Gastrocnemius medialis (tissue), 4 donors: ENCODE data around the gene SEMA4A. TPM values are rescaled to one million over a fixed set of nuclear protein-coding genes. Genes with fewer than 3 reads are reported as not detected.
"Not testable (repeated sequence)": the region's sequence is repeated elsewhere in the genome, so short reads cannot be mapped to it uniquely, and the experiment has no call there.

Experiments
- ATAC-seq, 2 donors: fragments of 150-250 bp; one replicate each; pipeline ENCODE4 v1.9.1; 2016
- DNase-seq, 2 donors: peaks; one replicate each; pipeline ENCODE4 v3.0.0-alpha.2; 2019
- H3K27ac ChIP-seq, 4 donors: fragments of 200-600 bp; sonication (generic); 1 replicate in 1 of 4; 2 replicates in 3 of 4; pipeline ENCODE4 v1.5.1; 2016 to 2018; ENCODE audit warnings: mild to moderate bottlenecking in 2 of 4, moderate library complexity in 1 of 4
- H3K27me3 ChIP-seq, 3 donors: fragments of 200-600 bp; sonication (generic) in 2 of 3; 1 replicate in 1 of 3; 2 replicates in 2 of 3; pipeline versions ENCODE4 v1.5.1 to v1.6.0; 2016 to 2019; ENCODE audit warnings: mild to moderate bottlenecking in 1 of 3, moderate library complexity in 1 of 3
- H3K36me3 ChIP-seq, 2 donors: fragments of 200-600 bp; sonication (generic) in 1 of 2; one replicate each; pipeline ENCODE4 v1.5.1; 2017 to 2018
- H3K4me1 ChIP-seq, 2 donors: fragments of 200-600 bp; sonication (generic) in 1 of 2; one replicate each; pipeline ENCODE4 v1.5.1; 2016 to 2017; ENCODE audit warnings: mild to moderate bottlenecking in 2 of 2
- H3K4me3 ChIP-seq, 4 donors: fragments of 200-600 bp; sonication (generic) in 3 of 4; 1 replicate in 1 of 4; 2 replicates in 3 of 4; pipeline ENCODE4 v1.5.1; 2016 to 2019; ENCODE audit warnings: mild to moderate bottlenecking in 2 of 4
- H3K9me3 ChIP-seq, 3 donors: fragments of 200-600 bp; sonication (generic) in 2 of 3; 1 replicate in 1 of 3; 2 replicates in 2 of 3; pipeline ENCODE4 v1.5.1; 2016 to 2019
- CTCF ChIP-seq, 5 experiments: fragments of 450-650 bp in 3 of 5; fragments of 200-600 bp in 2 of 5; sonication (generic) in 2 of 5; IDR thresholded peaks in 4 of 5; conservative IDR thresholded peaks in 1 of 5; 1 replicate in 4 of 5; 2 replicates in 1 of 5; pipeline ENCODE4 v1.5.1; 2016 to 2019; ENCODE audit warnings: antibody characterized with exemption in 5 of 5, mild to moderate bottlenecking in 3 of 5, moderate library complexity in 3 of 5
- POLR2A ChIP-seq, 2 donors: fragments of 450-650 bp; IDR thresholded peaks; one replicate each; pipeline ENCODE4 v1.6.1; 2017; ENCODE audit warnings: antibody characterized with exemption in 2 of 2, mild to moderate bottlenecking in 2 of 2, moderate library complexity in 2 of 2
- in situ Hi-C, 4 donors: fragments of 200-750 bp; cut with MboI; loops; one replicate each; pipeline versions ENCODE4 v1.15.0 to v1.8.0; 2017; ENCODE audit warnings: low sequenced_read_pairs in 4 of 4
- intact Hi-C: fragments of 100-400 bp; cut with DNase I; formaldehyde crosslinking; loops from one replicate; pipeline ENCODE4 v1.15.1; 2023; ENCODE audit warnings: low total_unique reads
- total RNA-seq, 4 donors: library from RNA; depleted of rRNA; stranded (reverse); fragments of >200 nt; gene quantifications; one replicate each; pipeline versions ENCODE4 v1.1.0 to v1.2.3, GENCODE V29; 2016

The SEMA4A gene
- total RNA-seq, 4 donors from 2014 or later: 0.29 to 2.4 (median 1.2) TPM

- no peaks in the 10 kb centered on the region for H3K4me1 ChIP-seq
- no peaks in the 10 kb centered on the region for H3K36me3 ChIP-seq
- no peak for DNase-seq
- no peaks in the 10 kb centered on the region for H3K27me3 ChIP-seq
- TF ChIP-seq CTCF (IDR thresholded peaks at IDR 0.05 in 4 of 5, conservative IDR thresholded peaks at IDR 0.05 in 1 of 5): no peak
- no peak for TF ChIP-seq POLR2A (IDR thresholded peaks at IDR 0.05)
- intact Hi-C loops: no loop called here
- H3K9me3 ChIP-seq: no peaks in the 10 kb centered on the region
- in situ Hi-C loops: no loop called here
- H3K4me3 ChIP-seq: no peak overlapping the region
- no peak for ATAC-seq
- no peak overlapping the region for H3K27ac ChIP-seq
Measured at GRCh38 chr1:156172696-156173470, 19.5 kb downstream of the SEMA4A start.

- ATAC-seq: no peak
- no peaks in the 10 kb centered on the region for H3K36me3 ChIP-seq
- DNase-seq: no peak
- no peak overlapping the region for H3K27ac ChIP-seq
- H3K4me1 ChIP-seq: no peaks in the 10 kb centered on the region
- intact Hi-C loops (no loop called here), in situ Hi-C loops (no loop called here)
- no peaks in the 10 kb centered on the region for H3K9me3 ChIP-seq
- TF ChIP-seq POLR2A (IDR thresholded peaks at IDR 0.05) (no peak), CTCF (IDR thresholded peaks at IDR 0.05 in 4 of 5, conservative IDR thresholded peaks at IDR 0.05 in 1 of 5) (no peak)
- no peak overlapping the region for H3K4me3 ChIP-seq
- H3K27me3 ChIP-seq: peaks cover 0 to 3% (median 0%) of the 10 kb centered on the region in 3 donors
Measured at GRCh38 chr1:156176610-156177210, 23.3 kb downstream of the SEMA4A start.

GRCh38 chr1:156177919-156178654, 24.7 kb downstream of the SEMA4A start:
- peaks cover 0 to 3% (median 3%) of the 10 kb centered on the region in 3 donors for H3K27me3 ChIP-seq
- no peaks in the 10 kb centered on the region for H3K9me3 ChIP-seq
- DNase-seq (no peak), ATAC-seq (no peak)
- no peaks in the 10 kb centered on the region for H3K4me1 ChIP-seq
- H3K27ac ChIP-seq: no peak overlapping the region
- no peak for TF ChIP-seq POLR2A (IDR thresholded peaks at IDR 0.05)
- TF ChIP-seq CTCF (IDR thresholded peaks at IDR 0.05 in 4 of 5, conservative IDR thresholded peaks at IDR 0.05 in 1 of 5): no peak
- H3K36me3 ChIP-seq: no peaks in the 10 kb centered on the region
- no peak overlapping the region for H3K4me3 ChIP-seq
- in situ Hi-C loops: no loop called here
- intact Hi-C loops: no loop called here

- in situ Hi-C loops: no loop called here
- TF ChIP-seq CTCF (IDR thresholded peaks at IDR 0.05 in 4 of 5, conservative IDR thresholded peaks at IDR 0.05 in 1 of 5) (no peak), POLR2A (IDR thresholded peaks at IDR 0.05) (no peak)
- DNase-seq (no peak), ATAC-seq (no peak)
- no peaks in the 10 kb centered on the region for H3K9me3 ChIP-seq
- H3K4me1 ChIP-seq: no peaks in the 10 kb centered on the region
- no peak overlapping the region for H3K27ac ChIP-seq
- H3K4me3 ChIP-seq: no peak overlapping the region
- intact Hi-C loops: no loop called here
- H3K36me3 ChIP-seq: no peaks in the 10 kb centered on the region
- H3K27me3 ChIP-seq: peaks cover 0 to 3% (median 3%) of the 10 kb centered on the region in 3 donors
Measured at GRCh38 chr1:156180471-156180870, 27.1 kb downstream of the SEMA4A start.

- H3K27me3 ChIP-seq, DNase-seq, H3K4me3 ChIP-seq, H3K9me3 ChIP-seq, ATAC-seq, H3K36me3 ChIP-seq, in situ Hi-C loops, H3K27ac ChIP-seq, intact Hi-C loops, H3K4me1 ChIP-seq: not testable (repeated sequence)
Measured at GRCh38 chr1:156181391-156181924, 28.1 kb downstream of the SEMA4A start.

DNA sequence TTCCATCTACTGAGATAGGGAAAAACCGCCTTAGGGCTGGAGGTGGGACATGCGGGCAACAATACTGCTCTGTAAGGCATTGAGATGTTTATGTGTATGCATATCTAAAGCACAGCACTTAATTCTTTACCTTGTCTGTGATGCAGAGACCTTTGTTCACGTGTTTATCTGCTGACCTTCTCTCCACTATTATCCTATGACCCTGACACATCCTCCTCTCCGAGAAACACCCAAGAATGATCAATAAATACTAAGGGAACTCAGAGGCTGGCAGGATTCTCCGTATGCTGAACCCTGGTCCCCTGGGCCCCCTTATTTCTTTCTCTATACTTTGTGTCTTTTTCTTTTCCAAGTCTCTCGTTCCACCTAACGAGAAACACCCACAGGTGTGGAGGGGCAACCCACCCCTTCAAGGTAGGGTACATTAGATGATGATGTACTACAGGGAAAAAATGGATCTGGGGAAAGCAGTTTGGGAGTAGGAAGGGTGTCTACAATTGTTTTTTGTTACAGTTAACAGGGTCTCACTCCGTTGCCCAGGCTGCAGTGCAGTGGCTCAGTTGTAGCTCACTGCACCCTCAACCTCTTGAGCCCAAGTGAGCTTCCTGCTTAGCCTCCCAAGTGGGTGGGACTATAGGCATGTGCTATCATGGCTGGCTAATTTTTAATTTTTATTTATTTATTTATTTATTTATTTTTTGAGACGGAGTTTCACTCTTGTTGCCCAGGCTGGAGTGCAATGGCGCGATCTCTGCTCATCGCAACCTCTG, 28.8 kb downstream of the SEMA4A start:
- H3K4me3 ChIP-seq, H3K27me3 ChIP-seq, H3K9me3 ChIP-seq, intact Hi-C loops, H3K27ac ChIP-seq, DNase-seq, ATAC-seq, H3K4me1 ChIP-seq, H3K36me3 ChIP-seq, in situ Hi-C loops: not testable (repeated sequence)
